GM12874 (cell line): ENCODE data around the gene DUSP11.
A peak's percentile ranks its signal among the peaks of the same experiment; 100 is the strongest.

Source experiments
- TF ChIP-seq, protein P1 (sequence below): IDR thresholded peaks from 2 replicates; pipeline ENCODE4 v1.5.1; 2011; ENCODE audit warnings: low read depth, mild to moderate bottlenecking, control low read depth, low read length, moderate library complexity; ENCODE audit not compliant: insufficient read depth

The DUSP11 gene

DNA sequence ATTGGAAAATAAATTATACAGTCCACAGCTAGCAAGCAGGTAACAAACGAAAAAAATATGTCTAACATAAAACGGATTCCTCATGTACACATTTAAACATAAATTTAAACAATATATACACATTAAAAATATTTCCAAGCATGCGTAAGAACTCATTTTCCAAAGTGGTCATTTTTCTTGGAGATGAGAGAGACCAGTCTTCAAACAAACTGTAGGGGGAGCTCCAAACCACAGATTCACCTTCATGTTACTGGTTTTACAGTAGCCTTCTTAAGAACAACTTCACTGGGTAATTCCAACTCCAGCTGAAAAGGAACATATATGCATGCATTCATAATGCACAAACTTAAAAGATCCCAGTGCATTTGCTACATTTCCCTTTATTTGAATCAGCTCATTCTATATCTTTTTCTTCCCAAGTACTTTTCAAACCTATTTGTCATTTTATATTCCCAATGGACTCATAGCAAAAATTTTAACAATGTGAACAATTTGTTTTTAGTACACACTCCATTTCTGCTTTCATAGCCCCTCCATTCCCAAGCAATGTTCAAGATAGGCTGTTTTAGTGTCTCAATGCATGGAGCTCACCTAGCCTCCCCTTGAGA is 44.1 kb upstream of the DUSP11 start:
- TF ChIP-seq, protein P1, sequence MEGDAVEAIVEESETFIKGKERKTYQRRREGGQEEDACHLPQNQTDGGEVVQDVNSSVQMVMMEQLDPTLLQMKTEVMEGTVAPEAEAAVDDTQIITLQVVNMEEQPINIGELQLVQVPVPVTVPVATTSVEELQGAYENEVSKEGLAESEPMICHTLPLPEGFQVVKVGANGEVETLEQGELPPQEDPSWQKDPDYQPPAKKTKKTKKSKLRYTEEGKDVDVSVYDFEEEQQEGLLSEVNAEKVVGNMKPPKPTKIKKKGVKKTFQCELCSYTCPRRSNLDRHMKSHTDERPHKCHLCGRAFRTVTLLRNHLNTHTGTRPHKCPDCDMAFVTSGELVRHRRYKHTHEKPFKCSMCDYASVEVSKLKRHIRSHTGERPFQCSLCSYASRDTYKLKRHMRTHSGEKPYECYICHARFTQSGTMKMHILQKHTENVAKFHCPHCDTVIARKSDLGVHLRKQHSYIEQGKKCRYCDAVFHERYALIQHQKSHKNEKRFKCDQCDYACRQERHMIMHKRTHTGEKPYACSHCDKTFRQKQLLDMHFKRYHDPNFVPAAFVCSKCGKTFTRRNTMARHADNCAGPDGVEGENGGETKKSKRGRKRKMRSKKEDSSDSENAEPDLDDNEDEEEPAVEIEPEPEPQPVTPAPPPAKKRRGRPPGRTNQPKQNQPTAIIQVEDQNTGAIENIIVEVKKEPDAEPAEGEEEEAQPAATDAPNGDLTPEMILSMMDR, result peak; percentile 70

DNA sequence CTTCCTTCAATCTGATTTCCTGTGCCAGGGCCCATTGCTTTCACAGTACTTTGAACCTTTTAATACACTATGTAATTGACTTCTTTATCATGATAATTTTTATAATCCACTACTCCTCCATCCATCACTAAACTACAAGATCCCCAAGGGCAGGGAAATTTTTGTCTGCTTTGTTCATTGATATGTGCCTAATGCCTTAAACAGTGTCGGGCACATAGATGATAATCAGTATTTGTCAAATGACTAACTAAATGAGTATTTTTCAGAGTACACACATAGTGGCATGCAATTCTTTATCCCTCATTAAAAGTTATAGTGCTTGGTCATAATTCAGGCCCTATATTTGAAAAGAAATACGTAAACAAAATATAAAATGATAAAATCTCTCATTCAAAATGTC is 43.5 kb upstream of the DUSP11 start:
- TF ChIP-seq, protein P1, result no peak

DNA sequence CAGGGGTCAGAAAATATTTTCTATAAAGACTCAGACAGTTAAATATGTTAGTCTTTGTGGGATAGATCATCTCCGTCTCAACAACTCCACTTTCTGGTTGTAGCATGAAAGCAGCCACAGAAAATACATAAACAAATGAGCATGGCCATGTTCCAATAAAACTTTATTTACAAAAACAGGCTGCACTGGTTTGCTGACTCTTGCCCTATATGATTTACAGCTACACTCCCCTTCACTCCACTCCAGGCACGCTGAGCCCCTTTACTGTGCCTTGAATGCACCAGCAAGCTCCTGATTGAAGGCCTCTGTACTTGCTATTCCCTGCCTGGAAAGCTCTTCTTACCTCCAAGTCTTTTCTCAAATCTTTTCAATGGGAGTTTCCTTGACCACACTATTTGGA is 43.1 kb upstream of the DUSP11 start:
- TF ChIP-seq, protein P1, result no peak

DNA sequence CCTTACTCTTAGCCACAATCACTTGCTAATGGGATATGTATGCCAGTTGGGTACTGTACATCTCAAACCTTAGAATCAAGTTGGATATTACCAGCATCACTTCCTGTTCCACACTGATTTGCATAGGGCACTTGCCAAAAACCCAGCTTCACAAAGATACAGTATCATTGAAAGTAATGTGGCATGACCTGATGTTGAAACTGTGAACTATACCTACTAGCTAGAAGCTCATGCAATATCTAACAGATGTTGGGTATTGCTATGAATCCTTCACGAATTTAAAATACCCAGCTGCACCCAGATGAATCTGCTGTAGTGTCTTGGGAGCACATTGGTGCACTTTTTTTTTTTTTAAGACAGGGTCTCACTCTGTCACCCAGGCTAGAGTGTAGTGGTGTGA is 42.4 kb upstream of the DUSP11 start:
- TF ChIP-seq, protein P1, result no peak

DNA sequence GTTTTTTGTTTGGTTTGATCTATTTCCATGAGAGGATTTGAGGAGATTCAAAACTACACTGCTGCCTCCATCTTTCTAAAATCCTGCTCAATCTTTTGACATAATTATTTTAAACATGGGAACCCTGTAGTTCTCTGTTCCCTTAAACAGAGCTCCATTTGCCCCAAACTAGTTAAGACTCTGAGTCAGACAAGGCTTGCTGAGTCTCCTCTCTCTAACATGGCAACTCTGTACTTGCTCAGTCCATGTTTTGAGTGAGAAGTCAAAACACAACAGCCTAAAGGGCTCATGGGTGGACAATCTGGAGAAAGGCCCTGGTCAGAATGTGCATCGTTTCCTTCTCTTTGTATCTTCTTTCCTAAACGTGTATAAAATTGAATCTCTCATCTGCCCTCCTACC is 41.8 kb upstream of the DUSP11 start:
- TF ChIP-seq, protein P1, result no peak

DNA sequence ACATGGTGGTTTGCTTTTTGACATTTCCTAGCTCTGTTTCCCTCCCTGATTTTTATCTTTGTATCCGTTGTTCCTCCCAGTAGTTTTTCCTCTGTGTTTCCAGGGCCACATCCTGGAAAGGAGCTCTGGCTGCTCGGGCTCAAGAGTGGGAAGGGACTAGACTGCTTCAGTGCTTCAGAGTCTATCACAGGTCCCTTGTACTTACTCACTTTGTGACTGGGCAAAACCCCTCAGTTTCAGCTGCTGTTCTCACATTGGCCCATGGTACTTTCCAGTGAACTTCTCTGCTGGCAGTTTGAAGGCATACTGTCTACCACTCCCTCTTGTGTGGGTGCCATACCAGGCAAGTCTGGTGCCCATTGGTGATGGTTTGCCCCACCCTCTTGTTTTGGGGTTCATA is 41.3 kb upstream of the DUSP11 start:
- TF ChIP-seq, protein P1, result no peak

DNA sequence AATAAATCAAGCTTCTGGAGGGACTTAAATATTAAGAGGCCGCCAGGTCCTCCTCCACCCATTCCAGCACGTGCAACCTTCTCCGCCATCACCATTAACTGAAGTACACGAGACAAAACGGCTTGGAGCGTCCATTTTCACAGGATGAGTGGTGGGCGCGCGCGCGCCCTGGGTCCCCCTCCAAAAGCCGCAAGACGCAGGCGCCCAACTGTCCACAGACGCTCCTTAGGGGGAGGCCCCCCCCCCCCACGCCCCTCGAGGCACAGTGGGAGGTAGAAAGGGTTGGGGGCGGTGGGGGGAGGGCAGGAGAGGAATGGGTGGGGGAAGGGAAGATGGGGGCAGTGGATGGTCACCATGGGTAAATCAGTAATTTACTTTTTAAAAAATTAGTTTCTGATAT is 38.4 kb upstream of the DUSP11 start:
- TF ChIP-seq, protein P1, result no peak
